Hypothalamus (tissue), 51 donors: ENCODE results near the gene LRP1B.

Experiments
- DNase-seq, 51 donors: peaks; one replicate each; lab custom pipeline; 2025; lab: John Stamatoyannopoulos, UW

LRP1B gene

DNA sequence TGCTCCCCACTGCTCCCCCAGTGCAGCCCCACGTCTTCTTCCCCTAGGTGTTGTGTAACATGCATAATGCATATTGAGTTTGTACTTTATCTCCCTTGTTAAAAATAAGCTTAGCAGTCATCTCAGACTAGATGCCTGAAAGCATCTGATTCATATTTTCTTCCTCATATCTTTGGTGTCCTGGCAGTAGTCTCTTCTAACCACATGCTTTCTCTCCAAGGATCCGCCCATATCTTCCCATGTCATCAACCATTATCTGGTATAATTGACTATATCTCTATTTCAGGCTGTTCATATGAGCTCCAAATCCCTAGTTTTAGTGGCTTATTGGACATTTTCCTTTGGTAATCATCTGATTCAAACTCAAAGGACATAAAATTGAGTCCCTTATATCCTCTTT is 426.3 kb downstream of the LRP1B start:
- DNase-seq: no peak

DNA sequence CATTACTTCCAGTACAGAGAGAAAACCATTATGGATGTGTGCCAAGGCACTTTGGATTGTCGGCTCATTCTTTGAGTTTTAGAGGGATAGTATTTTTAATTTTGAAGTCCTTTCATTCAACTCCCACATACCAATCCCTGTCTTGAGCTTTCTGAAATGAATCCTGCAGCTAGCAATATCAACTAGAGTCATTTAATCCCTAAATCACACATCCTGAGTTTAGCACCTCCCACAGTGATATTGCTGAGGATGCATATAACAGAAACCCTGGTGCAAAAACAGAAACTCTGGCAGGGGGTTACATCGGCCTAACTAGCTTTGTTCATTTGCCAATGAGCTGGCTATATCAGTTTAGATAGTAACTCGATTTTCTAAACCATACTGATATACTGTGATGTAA is 427.3 kb downstream of the LRP1B start:
- no peak for DNase-seq

DNA sequence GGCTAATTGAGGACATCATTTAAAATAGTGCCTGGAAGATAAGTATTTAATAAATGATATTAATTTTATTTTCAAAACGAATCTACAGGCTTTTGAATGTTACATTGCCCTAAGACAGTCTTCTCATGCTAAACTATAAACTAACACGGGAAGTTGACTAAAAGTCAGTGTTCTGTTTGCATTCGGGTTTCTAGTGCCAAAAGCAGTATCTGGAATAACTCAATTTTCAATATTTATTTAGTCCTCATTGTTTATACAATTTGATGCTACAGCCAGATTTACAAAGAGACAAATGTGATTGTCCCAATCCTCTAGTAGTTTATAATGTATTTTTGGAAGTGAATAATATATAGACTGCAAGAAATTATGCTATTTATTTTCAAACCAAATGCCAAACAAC is 429.2 kb downstream of the LRP1B start:
- no peak for DNase-seq

DNA sequence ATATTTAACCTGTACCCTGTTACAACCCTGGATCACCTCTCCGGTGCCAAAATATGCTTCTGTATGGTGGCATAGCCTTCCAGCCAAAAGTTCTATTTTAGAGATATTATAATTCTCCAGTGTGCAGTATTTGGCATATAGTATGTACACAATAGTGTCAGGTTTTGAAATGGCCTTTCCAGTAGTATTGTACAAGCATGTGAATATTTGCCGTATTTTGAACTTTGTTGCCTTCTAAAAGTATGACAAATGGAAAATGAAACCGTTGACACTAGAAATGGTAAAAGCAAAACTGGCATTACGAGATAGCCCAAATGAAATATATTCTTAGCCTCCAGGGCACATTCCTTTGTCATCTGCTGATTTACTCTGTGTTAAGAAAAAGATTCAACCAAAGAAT is 431.2 kb downstream of the LRP1B start:
- no peak for DNase-seq

DNA sequence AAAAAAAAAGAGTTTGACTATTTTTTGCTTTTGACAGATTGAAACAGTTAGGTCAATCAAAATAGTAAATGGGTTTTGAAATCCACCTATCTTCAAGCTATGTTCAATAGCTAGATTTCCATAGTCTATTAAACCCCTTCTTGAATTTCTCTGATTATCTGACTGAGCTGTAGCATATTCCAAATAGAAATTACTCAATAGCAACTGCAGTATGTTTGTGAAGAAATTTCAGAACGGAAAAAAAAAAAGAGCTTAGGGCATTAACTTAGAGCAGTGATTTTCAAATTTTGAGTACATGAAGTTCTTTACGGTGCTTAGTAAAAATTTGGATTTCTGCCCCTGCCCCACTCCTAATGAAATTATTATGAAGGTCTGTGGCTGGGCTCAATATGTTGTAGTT is 432.3 kb downstream of the LRP1B start:
- DNase-seq: no peak

DNA sequence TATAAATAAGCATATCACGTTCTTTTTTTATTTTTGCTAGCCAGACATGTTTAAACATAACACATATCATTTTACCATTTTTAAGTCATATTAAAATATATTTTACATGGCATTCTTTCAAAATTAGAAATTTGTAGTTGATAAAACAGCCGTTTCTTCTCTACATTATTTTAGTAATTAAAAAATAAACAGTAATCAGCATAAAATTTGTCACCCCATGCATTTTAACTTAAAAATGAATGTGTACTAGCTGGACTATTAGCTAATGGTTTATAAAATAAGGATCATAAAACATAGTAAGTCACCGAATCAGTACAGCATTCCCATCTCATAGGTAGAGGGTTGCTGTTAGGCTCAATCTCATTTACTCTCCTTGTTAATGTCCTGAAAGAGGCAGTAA is 433.8 kb downstream of the LRP1B start:
- DNase-seq: no peak

DNA sequence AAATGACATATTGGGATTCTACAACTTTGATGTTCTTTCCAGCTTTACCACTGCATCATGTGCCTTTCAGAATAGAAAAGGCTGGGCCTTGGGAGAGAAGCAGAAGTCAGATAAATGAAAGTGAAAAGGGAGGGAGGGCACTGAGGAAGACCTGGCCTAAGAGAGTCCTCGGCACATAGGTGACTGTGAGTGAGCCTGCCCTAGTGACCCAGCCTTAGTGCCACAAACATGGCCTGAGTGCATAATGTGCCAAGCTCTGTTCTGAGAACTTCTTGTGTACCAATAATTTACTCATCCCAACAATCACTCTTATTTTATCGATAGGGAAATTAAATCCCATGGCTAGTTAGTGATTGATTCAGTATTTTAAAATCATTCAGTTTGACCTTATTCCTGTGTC is 436.6 kb downstream of the LRP1B start:
- no peak for DNase-seq

DNA sequence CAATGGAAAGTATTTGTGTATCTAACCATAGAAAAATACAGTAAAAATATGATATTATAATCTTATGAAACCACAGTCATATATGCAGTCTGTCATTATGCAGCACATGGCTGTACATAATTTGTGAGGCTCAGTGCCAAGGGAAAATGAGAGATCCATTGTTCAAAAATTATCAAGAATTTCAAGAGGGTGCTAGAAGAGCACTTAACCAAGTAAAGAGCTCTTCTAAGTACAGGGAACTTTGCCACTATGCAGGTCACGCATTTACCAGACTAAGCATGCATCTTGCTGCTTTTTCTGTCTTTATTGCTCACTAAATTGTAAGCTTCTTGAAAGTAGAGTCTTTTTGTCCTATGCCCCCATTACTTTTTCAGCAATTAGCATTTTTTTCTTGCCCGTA is 438.0 kb downstream of the LRP1B start:
- no peak for DNase-seq

DNA sequence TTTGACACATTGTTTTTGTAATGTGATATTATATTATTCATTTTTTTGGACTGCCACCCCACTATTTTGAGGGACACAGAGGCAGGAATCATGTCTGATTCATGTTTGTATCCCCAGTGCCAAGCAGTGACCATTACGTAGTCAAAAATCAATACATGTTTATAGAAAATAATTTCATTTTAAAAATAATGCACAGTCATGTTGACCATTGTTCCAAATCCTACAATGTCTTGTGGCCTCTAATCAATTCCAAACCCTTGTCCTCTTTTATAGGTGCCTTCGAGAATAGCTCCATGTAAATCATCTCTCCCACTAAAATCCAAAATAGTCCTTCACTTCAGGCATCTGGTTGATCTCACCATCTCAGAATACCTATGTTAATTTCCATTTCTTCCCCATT is 454.7 kb downstream of the LRP1B start:
- no peak for DNase-seq

DNA sequence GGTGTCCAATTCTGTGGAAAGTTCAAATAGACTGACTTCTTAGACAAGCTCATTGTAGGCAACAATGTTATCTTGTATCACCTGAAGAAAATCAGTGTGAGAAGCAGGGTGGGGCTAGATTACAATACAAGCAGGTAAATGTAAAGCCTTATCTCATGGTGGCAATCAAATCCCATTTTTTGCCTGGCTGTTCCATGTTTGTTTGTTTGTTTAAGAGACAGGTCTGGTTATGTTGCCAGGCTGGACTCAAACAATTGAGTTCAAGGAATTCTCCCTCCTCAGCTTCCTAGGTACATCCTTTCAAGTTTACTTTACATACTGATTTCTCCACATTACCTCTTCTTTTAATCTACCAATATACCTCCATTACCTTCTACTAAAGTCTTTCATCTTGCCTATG is 464.6 kb downstream of the LRP1B start:
- DNase-seq: no peak

DNA sequence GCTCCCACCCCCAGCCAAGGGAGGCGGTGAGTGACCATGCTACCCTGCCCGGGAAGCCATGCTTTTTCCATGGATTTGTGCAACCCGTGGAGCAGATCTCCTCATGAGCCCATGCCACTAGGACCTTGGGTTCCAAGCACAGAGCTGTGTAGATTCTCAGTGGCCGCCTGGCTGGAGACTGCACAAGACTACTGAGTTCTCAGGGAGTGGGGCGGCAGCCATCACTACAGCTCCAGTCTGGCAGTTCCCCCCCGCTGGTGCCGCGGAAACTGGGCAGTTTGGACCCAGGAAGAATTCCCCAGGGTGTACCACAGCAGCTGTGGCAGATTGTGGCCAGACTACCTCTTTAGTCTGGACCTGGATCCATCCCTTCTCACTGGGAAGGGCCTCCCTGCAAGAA is 470.6 kb downstream of the LRP1B start:
- DNase-seq: no peak

DNA sequence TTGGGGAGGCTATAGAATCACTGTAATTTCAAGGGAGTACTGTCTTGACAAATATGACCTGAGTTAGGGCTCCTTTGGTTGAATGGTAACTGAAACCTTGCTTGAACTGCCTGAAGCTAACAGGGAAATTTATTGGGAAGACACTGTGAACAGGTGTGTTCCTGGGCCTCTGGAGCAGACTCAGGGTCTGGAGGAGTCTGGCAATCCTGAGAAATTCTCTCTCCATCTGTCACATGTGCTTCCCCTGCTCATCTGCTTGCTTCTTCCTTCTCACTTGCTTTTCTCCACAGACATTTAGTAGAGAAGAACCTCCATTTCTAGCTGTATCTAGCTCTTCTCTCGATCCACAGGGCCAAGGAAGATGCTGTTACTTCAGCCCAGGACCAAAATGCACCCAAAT is 476.5 kb downstream of the LRP1B start:
- DNase-seq: no peak

DNA sequence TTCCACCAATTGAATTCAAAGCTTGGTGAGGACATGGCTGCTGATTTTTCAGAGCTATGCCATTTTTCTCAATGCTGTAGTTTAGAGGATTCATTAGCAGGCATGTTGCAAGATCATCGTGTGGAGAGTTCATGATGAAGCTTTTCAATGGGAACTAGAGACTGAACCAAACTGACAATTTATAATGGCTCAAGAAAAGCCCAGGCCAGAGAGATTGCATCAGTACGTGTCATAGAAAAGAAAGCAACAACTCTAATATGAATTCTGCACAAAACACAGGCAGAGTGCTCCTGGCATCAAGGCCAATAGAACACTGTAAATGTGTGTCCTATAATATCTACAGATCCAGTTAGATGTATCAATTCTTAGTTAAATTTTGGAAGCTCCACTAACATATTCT is 477.6 kb downstream of the LRP1B start:
- no peak for DNase-seq

DNA sequence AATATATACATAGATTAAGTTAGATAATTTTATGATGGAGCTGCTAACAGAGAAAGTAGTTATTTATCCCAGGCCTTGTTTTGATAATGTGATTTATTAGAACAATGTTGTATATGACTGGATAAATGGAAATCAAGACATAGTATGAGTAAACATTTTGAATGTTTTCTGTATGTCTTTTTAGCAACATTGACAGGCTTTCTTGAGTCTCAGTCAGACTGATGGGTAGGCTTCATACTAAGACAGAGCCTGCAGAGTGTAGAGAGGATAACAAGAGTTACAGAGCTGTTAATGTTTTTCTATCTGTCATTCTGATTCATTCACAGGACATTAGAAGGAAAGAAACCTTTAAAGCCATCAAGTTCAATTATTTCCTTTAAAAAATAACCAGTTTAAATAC is 478.5 kb downstream of the LRP1B start:
- DNase-seq: no peak

DNA sequence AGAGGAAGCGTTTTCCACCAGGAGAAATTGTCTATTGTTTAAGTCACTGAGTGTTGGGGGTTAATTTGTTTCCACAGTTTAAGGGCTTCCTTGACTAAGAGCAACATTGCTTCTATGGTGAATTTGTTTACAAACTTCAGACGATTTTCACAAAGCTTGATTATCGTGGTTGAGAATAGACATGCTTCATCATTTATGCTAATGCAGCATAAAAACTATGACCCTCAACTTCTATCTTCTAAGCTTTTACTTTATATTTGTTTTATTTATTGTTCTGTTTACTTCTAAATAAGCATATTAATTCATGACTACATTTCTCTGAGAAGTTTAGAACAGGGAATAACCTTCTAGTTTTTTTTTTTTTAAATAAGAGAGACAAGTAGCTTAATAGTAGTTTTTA is 483.5 kb downstream of the LRP1B start:
- DNase-seq: no peak

DNA sequence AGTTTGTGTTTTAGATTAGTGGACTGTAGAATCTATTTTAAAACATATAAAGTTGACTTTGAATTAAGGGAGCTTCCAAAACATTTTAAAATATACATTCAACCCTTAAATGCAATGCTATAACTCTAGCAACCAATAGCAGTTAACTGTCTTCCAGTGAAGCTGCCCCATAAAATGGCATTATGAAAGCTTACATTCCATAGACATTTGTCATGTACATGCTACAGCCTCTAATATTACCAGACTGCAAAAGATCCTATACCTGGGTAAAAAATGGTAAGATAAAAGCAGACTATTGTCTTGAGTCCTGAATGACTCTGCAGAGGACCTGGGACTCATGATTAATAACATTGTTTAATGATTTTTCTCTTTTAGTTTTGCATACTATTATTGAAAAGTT is 489.4 kb downstream of the LRP1B start:
- no peak for DNase-seq

DNA sequence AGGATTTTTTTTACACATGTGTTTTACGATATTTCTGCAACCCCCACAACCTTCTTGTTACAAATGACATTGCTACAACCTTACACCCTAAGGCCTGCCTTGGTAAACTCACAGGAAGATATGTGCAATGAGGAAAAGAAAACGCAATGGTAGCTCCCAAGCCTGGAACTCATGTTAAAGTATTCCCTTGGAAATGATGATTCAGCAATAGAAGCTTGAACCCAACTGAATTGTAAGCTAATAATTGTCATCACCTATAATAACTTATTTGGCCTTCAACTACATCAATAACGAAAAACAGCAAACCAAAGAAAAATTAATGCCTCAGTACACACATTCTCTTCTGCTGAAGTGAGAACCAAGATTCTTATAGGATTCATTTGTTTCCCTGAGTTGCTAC is 491.0 kb downstream of the LRP1B start:
- no peak for DNase-seq

DNA sequence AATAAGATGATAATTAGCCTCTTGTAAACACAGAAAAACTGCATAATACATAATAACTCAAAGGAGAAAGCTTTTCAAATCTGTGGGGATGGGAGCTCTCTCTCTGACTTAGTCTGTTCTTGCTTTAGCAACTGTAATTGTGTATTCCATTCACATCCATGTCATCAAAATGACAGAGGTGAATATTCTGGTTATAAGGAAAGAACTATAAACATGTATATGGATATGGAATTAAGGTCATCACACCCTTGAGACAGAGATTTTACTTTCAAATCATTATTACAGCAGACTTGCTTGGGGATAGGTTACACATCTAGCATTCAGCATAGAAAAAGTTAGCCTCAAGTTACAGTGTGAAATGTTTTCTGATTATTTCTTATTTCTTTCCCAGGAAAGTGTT is 497.7 kb downstream of the LRP1B start:
- no peak for DNase-seq

DNA sequence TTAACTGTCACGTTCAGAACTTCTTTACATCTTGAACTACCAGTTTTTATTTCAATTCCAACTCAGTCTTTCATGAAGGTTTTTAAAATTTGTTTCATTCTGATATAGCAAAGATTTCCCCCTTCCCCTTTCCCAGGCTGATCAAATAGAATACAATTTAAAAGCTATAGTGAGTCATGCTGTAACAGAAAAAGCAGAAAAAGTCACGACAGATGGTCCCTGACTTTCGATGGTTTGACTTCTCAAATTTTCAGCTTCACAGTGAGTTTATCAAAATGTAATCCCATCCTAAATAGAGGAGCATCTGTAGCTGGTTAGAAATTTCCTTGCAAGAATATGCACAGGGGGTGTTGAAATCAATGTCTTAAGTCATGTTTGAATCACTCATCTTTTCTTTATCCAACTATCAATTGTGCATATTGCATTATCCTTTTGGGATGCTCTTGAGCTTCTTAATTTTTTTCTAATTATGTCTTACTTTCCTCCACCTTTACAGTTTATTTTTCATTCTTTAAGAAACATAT is 500.3 kb downstream of the LRP1B start:
- DNase-seq: no peak

DNA sequence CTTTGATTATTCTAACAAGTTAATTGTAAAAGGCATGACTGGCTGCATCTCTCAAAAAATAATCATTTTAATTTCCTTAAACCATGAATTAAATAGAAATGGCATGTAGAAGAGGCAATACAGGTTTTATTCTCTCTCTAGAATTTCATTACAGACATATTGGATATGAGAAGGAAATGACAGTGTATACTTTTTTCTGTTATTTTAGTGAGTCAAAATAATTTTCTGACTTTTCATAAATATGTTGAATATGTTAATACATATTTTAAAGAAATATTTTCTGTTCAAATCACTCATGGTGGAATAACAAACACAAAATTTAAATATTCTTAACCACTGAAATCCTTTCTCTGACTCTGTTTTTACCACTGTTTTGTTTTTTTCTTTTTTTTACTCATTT is 510.4 kb downstream of the LRP1B start:
- DNase-seq: no peak

DNA sequence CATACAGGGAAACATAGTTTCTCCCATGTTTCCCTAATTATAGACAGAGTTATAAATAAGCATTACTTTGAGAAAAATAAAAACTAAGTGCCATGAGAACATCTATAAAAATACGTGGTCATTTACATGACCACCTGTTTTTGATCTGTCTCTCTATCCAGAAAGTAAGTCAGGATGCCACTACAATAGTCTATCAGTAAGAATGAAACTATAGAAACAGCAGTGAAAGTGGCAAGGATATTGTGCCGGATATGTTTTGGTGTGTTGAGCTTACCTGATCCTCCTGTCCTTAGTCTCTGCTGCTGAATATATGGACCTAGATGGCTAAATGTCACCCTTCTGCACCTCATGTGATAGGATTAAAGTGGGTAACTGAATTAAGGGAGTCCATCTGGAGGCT is 512.4 kb downstream of the LRP1B start:
- no peak for DNase-seq

DNA sequence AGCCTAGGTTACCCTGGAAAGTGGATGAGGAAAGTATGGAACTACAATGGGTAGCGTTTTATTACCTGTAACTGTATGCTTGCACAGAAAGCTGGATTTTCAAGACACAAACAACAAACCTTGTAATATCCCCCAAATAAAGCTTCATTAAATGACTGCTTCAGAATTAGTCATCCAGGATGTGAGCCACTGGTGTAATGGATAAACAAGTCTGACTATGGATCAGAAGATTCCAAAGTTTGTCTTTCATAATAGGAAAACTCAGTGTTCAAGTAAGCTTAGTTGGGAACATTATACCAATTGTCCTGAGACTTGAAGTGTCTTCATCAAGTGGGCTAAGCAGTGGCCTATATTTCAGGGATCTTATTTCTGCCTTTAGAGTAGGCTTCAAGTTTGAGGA is 518.8 kb downstream of the LRP1B start:
- no peak for DNase-seq

DNA sequence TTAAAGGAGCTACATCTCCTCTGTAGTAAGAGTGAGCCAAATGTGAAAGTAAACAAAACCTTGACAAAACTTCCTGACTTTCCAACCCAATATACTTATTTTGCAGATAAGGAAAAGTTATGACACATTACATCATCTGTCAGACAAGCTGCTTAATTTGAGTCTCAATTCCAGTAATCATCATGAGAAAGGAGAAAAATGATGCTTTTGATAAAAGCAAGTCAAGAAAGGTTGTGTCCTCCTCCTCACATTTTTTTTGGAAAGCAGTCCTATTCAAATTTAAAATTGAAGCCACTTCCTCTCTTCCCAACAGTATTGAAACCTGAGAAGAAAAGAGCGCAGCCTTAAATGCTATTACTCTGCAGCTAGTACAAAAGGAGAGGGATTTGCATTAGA is 519.6 kb downstream of the LRP1B start:
- peak in 1 of 51 donors; percentile 18 for DNase-seq
